HG03025 (cell line): ENCODE measurements around the gene CTSF.
"Not testable (repeated sequence)": the region's sequence is repeated elsewhere in the genome, so short reads cannot be mapped to it uniquely, and the experiment has no call there.

Experiments used
- ATAC-seq: cut with Tn5 transposase; IDR thresholded peaks from one replicate; pipeline ENCODE4 v1.9.1; 2021; ENCODE audit warnings: mild to moderate bottlenecking, moderate library complexity; ENCODE audit not compliant: unreplicated experiment, low FRiP score

The CTSF gene

GRCh38 chr11:66559866-66560676 lies 8.3 kb downstream of the CTSF start:
- ATAC-seq: no peak

- ATAC-seq: no peak
These were observed 9.1 kb downstream of the CTSF start for GRCh38 chr11:66559142-66559865.

GRCh38 chr11:66557733-66558326 lies 10.6 kb downstream of the CTSF start:
- ATAC-seq: no peak

GRCh38 chr11:66556086-66556485 lies 12.3 kb downstream of the CTSF start:
- ATAC-seq: no peak

GRCh38 chr11:66555416-66555815 lies 13.0 kb downstream of the CTSF start:
- no peak for ATAC-seq

GRCh38 chr11:66554602-66555001 lies 13.8 kb downstream of the CTSF start:
- ATAC-seq: no peak

GRCh38 chr11:66550887-66551286 lies 17.5 kb downstream of the CTSF start:
- ATAC-seq: no peak

GRCh38 chr11:66549696-66550095 lies 18.7 kb downstream of the CTSF start:
- ATAC-seq: no peak

- no peak for ATAC-seq
These were observed 19.4 kb downstream of the CTSF start for GRCh38 chr11:66548774-66549630.

GRCh38 chr11:66548041-66548440 lies 20.4 kb downstream of the CTSF start:
- ATAC-seq: no peak

- ATAC-seq: no peak
These were observed 20.8 kb downstream of the CTSF start for GRCh38 chr11:66547662-66548009.

- ATAC-seq: no peak
These were observed 21.3 kb downstream of the CTSF start for GRCh38 chr11:66546966-66547661.

- ATAC-seq: no peak
These were observed 21.9 kb downstream of the CTSF start, which contains the start of gene ACTN3 for GRCh38 chr11:66546368-66546965. ACTN3 (plus strand) TSS chr11:66546903; CDS start chr11:66546938, 35 bp downstream.

GRCh38 chr11:66545701-66546367 lies 22.6 kb downstream of the CTSF start, which contains the start of gene ZDHHC24:
ZDHHC24 (minus strand) TSS chr11:66546048; CDS start chr11:66546003, 45 bp downstream.
- ATAC-seq: peak; percentile 85

- not testable (repeated sequence) for ATAC-seq
These were observed 23.5 kb downstream of the CTSF start for GRCh38 chr11:66544952-66545351.

- ATAC-seq: no peak
These were observed 24.9 kb downstream of the CTSF start for GRCh38 chr11:66543263-66544107.

- no peak for ATAC-seq
These were observed 26.0 kb downstream of the CTSF start for GRCh38 chr11:66542362-66542761.

GRCh38 chr11:66541892-66542291 lies 26.5 kb downstream of the CTSF start:
- ATAC-seq: no peak
